ENCODE measurements around the gene TULP1. TPM values are rescaled to one million over a fixed set of nuclear protein-coding genes. Genes with fewer than 3 reads are reported as not detected.
A peak's percentile ranks its signal among the peaks of the same experiment; 100 is the strongest.

Gene TULP1
- total RNA-seq, 1 donor: not detected

DNA sequence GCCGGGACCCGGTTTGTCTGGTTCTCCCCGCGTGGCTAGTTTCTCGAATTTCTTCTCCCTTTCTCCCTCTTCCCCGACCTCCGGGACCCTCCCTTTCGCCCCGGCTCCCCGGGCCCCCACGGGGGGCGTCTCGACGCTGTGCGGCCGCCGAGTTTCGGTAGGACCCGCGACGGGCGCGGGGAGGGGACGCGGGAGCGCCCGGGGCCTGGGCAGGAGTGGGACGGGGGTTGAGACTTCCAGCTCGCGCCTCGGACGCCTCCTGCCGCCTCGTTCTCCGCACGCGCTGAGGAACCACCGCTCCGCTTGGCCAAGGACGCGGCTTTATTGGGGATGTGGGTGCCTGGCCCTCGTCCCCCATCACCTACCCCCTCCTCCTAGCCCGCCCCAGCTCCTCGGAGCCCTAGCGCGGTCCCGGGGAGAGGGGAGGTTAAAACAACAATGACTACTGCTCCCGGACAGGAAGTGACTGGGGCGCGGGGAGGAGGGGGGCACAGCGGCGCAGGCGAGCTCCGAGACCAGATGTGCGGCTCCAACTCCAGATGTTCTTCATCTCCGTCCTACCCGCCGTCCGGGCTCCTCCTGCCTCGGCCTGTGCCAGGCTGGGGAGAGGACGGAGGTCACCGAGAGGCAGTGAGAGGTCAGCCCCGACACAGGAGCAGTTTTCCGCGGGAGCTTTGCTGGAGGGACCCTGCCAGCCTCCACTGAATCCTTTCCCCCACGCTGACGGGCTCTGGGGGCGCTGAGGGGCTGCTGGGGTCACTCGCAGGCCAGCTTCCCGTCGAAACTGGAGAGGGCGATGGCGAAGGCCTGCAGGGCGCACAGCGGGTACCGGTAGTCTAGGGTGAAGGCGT lies 14.9 kb downstream of the TULP1 start:
- peak; percentile 94 for DNase-seq (ENCODE audit: low read depth)
- TF ChIP-seq, protein P1, sequence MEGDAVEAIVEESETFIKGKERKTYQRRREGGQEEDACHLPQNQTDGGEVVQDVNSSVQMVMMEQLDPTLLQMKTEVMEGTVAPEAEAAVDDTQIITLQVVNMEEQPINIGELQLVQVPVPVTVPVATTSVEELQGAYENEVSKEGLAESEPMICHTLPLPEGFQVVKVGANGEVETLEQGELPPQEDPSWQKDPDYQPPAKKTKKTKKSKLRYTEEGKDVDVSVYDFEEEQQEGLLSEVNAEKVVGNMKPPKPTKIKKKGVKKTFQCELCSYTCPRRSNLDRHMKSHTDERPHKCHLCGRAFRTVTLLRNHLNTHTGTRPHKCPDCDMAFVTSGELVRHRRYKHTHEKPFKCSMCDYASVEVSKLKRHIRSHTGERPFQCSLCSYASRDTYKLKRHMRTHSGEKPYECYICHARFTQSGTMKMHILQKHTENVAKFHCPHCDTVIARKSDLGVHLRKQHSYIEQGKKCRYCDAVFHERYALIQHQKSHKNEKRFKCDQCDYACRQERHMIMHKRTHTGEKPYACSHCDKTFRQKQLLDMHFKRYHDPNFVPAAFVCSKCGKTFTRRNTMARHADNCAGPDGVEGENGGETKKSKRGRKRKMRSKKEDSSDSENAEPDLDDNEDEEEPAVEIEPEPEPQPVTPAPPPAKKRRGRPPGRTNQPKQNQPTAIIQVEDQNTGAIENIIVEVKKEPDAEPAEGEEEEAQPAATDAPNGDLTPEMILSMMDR (IDR thresholded peaks at IDR 0.05; ENCODE audit: insufficient read depth, low read depth, low read length): no peak
- H3K4me3 ChIP-seq (ENCODE audit: low read depth, low read length): peak overlapping the region; percentile 76

DNA sequence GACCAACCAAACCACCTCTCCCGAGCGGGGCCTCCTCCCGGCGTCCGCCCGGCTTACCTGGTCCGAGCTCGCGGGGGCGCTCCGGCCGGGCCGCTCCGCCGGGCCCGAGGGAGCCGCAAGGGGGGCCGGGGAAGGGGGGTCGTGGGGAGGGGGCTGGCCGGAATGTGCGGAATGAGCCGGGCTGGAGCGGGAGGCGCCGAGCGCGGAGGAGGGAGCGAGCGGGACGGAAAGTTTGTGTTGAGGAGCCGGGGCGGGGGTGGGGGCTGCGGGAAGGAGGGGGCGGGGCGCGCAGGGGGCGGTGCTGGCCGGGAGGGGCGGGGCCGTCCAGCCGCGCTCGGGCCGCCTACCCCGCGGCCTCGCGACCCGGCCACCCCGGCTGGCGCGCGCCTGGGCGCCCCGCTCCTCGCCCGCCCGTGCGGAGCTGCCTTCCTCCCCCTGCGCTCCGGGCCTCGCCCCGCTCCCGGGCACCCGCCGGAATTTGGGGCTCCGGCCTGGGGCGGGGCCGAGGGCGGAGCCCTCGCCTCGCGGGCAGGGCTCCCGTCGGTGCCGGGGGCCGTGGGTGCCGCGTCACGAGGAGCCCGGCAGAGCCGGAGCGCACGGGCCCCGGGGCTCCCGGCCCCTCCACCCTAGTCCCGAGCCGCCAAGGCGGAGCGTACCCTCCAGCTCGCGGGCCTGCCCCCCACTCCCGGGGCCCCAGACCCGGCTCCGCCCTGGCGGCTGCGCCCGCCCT lies 15.7 kb downstream of the TULP1 start, which contains the start of gene TEAD3:
TSS of gene TEAD3 (minus strand) at position 239 of the 730 bp plus-strand sequence.
- peak; percentile 82 for DNase-seq (ENCODE audit: low read depth)
- H3K4me3 ChIP-seq (ENCODE audit: low read depth, low read length): peak within 1 kb of the TSS; percentile 82
- TF ChIP-seq, protein P1 (IDR thresholded peaks at IDR 0.05; ENCODE audit: insufficient read depth, low read depth, low read length): no peak

DNA sequence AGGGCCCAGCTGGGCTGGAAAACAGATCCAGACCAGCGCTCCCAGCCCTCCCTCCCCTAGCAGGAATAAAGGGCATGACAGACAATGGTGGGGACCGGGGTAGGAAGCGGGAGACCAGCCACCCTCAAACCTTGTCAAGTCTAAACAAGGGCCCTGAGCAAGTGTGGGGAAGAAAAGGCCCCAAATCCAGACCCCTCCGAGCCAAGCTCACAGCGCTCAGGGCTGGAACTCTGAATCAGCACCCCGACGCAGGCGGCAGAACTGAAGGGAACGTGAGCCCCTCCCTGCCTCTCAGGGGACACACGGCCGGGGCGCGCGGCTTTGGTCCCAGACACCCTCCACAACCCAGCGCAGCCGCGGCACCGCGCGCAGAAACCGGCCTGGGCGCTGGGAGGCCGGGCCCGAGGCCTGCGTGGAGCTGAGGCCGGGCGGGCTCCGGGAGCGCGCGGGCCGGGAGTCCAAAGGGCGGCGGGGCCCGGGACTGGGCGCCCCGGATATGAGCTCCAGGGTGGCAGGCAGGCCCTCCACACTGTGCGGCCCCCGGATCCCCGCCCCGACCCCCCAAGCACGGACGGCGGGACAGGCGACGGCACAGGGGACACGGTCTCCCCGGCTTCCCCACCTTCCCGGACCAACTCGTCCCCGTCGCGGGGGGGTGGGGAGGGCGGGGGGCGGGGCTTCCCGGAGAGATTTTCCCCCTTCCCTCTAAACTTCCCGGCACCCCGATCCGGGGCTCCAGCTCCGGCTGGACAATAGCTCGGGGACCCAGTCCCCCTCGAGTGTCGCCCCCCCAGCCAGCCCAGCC lies 16.5 kb downstream of the TULP1 start:
- DNase-seq (ENCODE audit: low read depth): peak; percentile 38
- TF ChIP-seq, protein P1 (IDR thresholded peaks at IDR 0.05; ENCODE audit: insufficient read depth, low read depth, low read length): peak; percentile 10
- peak overlapping the region; percentile 82 for H3K4me3 ChIP-seq (ENCODE audit: low read depth, low read length)

DNA sequence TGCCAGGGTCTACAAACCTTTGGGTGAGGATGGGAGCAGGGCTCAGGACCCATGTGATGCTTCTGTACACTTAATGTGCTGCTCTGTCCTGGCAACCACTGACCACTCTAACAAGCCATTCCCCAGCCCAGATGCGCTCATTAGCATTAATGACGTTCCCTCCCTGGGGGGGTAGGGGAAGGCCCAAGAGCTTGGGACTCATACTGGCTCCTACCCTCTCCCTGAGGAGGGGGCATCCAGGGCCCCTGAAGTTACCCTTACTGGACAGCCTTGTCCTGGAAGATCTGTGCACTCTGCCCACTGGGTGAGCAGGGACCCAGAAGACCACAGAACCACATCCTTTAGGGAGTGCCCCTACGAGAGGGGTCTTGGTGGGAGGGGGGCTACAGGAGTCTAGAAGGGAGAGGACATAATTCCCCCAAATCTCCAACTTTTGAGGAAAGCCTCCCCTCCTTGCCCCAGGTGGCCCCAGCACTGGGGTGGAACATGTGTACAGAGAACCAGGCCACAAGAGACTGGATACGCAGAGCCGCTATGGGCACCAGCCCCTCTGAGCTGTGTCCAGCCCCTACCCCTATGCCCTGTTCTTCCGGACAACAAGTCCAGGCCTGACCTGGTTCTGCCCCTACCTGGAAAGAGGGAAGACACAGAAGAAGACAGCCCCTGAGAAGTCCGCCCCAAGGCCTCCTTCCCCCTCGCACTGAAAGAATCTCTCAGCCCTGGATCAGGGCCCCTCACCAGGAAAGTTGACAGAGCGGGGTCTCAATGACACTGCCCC lies 17.2 kb downstream of the TULP1 start:
- TF ChIP-seq, protein P1 (IDR thresholded peaks at IDR 0.05; ENCODE audit: insufficient read depth, low read depth, low read length): no peak
- DNase-seq (ENCODE audit: low read depth): peak; percentile 71
- peak overlapping the region; percentile 82 for H3K4me3 ChIP-seq (ENCODE audit: low read depth, low read length)

DNA sequence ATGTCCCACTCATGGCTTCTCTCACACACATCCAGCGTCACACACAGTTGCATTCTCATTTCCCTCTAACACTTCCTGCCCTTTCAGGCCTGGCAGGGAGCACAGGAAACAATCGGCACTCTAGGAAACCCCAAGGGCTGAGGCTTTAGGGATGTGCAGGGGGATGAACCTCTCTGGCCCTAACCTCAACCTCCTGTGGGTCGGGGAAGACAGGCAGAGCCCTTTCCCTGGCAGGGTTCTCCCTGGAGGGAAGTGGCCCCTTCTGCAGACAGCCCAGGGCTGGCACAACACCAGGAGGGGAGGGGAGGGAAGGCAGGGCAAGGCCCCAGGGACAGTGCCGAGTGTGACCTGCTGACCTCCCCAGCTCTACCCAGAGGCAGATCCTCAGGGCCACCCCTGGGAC lies 18.5 kb downstream of the TULP1 start:
- DNase-seq (ENCODE audit: low read depth): peak; percentile 37
- peak overlapping the region; percentile 82 for H3K4me3 ChIP-seq (ENCODE audit: low read depth, low read length)
- TF ChIP-seq, protein P1 (IDR thresholded peaks at IDR 0.05; ENCODE audit: insufficient read depth, low read depth, low read length): no peak

All from fibroblast of villous mesenchyme (primary cell).